Vagina (tissue), 2 donors: ENCODE data around the gene C20orf96. TPM values are rescaled to one million over a fixed set of nuclear protein-coding genes. Genes with fewer than 3 reads are reported as not detected.

Source experiments
- DNase-seq, 2 donors: peaks; one replicate each; pipeline ENCODE4 v3.0.0-alpha.2; 2017; ENCODE audit errors: extremely low spot score in 2 of 2
- H3K27ac ChIP-seq: fragments of 200-600 bp; sonication (generic); one replicate; pipeline ENCODE4 v1.5.1; 2019
- H3K27me3 ChIP-seq: fragments of 200-600 bp; sonication (generic); one replicate; pipeline ENCODE4 v1.5.1; 2019
- H3K36me3 ChIP-seq, 2 donors: fragments of 200-600 bp; sonication (generic); one replicate each; pipeline ENCODE4 v1.5.1; 2017 to 2019
- H3K4me1 ChIP-seq: fragments of 200-600 bp; sonication (generic); one replicate; pipeline ENCODE4 v1.5.1; 2019
- H3K4me3 ChIP-seq, 2 donors: fragments of 200-600 bp; sonication (generic); 1 replicate in 1 of 2; 2 replicates in 1 of 2; pipeline ENCODE4 v1.5.1; 2016 to 2019
- H3K9me3 ChIP-seq: fragments of 200-600 bp; sonication (generic); one replicate; pipeline ENCODE4 v1.5.1; 2019
- POLR2A ChIP-seq, 2 donors: fragments of 450-650 bp; IDR thresholded peaks; one replicate each; pipeline ENCODE4 v1.6.1; 2017; ENCODE audit warnings: antibody characterized with exemption in 2 of 2, mild to moderate bottlenecking in 2 of 2, moderate library complexity in 2 of 2
- POLR2AphosphoS5 ChIP-seq, 2 donors: sonication (generic); formaldehyde crosslinking; IDR thresholded peaks; one replicate each; pipeline ENCODE4 v1.9.0; 2017; ENCODE audit warnings: antibody characterized with exemption in 2 of 2, mild to moderate bottlenecking in 2 of 2, low read depth in 1 of 2; ENCODE audit not compliant: insufficient read depth in 1 of 2
- intact Hi-C: fragments of 100-400 bp; cut with DNase I; formaldehyde crosslinking; loops from one replicate; pipeline ENCODE4 v1.15.1; 2023
- total RNA-seq: library from RNA; depleted of rRNA; stranded (reverse); fragments of >200 nt; gene quantifications from one replicate; pipeline ENCODE4 v1.2.3, GENCODE V29; 2016
- TF ChIP-seq, protein P1 (sequence below), 3 experiments: fragments of 450-650 bp in 2 of 3; fragments of 200-600 bp in 1 of 3; sonication (generic) in 1 of 3; IDR thresholded peaks; one replicate each; pipeline ENCODE4 v1.5.1; 2017 to 2019; ENCODE audit warnings: antibody characterized with exemption in 3 of 3, mild to moderate bottlenecking in 2 of 3, moderate library complexity in 2 of 3

Gene C20orf96
- total RNA-seq, 1 donor from 2014 or later: 2.7 TPM

GRCh38 chr20:295804-296203, 5.3 kb upstream of the C20orf96 start:
- H3K27me3 ChIP-seq: no peaks in the 10 kb centered on the region
- H3K4me3 ChIP-seq: no peak overlapping the region
- no peak overlapping the region for H3K27ac ChIP-seq
- TF ChIP-seq, protein P1, sequence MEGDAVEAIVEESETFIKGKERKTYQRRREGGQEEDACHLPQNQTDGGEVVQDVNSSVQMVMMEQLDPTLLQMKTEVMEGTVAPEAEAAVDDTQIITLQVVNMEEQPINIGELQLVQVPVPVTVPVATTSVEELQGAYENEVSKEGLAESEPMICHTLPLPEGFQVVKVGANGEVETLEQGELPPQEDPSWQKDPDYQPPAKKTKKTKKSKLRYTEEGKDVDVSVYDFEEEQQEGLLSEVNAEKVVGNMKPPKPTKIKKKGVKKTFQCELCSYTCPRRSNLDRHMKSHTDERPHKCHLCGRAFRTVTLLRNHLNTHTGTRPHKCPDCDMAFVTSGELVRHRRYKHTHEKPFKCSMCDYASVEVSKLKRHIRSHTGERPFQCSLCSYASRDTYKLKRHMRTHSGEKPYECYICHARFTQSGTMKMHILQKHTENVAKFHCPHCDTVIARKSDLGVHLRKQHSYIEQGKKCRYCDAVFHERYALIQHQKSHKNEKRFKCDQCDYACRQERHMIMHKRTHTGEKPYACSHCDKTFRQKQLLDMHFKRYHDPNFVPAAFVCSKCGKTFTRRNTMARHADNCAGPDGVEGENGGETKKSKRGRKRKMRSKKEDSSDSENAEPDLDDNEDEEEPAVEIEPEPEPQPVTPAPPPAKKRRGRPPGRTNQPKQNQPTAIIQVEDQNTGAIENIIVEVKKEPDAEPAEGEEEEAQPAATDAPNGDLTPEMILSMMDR (IDR thresholded peaks at IDR 0.05): no peak
- no peak for TF ChIP-seq POLR2AphosphoS5 (IDR thresholded peaks at IDR 0.05; ENCODE audit: insufficient read depth in 1 of 2, low read depth in 1 of 2)
- no peak for TF ChIP-seq POLR2A (IDR thresholded peaks at IDR 0.05)
- DNase-seq: no peak
- intact Hi-C loops: no loop called here
- H3K36me3 ChIP-seq: no peaks in the 10 kb centered on the region
- peaks cover 38% of the 10 kb centered on the region for H3K4me1 ChIP-seq
- no peaks in the 10 kb centered on the region for H3K9me3 ChIP-seq

DNA sequence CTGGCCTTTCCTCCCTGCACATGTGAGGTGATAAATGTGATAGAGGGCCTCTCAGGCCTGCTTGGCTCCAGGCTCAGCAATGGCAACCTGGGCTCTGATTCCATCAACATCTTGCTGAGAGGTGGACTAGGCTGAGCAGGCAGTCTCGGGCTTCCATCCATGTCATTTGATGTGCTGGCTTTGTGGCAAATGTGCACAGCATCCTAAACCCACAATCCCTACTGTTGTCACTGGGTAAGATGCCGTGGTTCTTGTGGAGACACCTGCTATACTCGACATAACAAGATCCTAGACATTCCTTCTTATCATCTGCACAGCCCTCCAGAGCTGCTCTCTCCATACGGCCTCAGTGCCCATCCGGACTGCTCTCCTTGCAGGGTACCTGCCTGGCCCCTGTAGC, 4.1 kb upstream of the C20orf96 start:
- Histone ChIP-seq H3K27ac (no peak overlapping the region), H3K27me3 (no peaks in the 10 kb centered on the region), H3K36me3 (no peaks in the 10 kb centered on the region), H3K4me3 (no peak overlapping the region), H3K9me3 (no peaks in the 10 kb centered on the region), H3K4me1 (peaks cover 33% of the 10 kb centered on the region)
- TF ChIP-seq, protein P1 (IDR thresholded peaks at IDR 0.05): no peak
- TF ChIP-seq POLR2AphosphoS5 (IDR thresholded peaks at IDR 0.05; ENCODE audit: insufficient read depth in 1 of 2, low read depth in 1 of 2): no peak
- TF ChIP-seq POLR2A (IDR thresholded peaks at IDR 0.05): no peak
- intact Hi-C loops: no loop called here
- DNase-seq: no peak

- intact Hi-C loops: no loop called here
- peaks cover 18% of the 10 kb centered on the region for H3K4me1 ChIP-seq
- DNase-seq: no peak
- H3K36me3 ChIP-seq: no peaks in the 10 kb centered on the region
- peak overlapping the region; percentile 84 for H3K27ac ChIP-seq
- H3K27me3 ChIP-seq: no peaks in the 10 kb centered on the region
- peak overlapping the region; percentile 65 to 71 for H3K4me3 ChIP-seq
- no peaks in the 10 kb centered on the region for H3K9me3 ChIP-seq
- TF ChIP-seq, protein P1 (IDR thresholded peaks at IDR 0.05): no peak
- TF ChIP-seq POLR2A (IDR thresholded peaks at IDR 0.05) (no peak), POLR2AphosphoS5 (IDR thresholded peaks at IDR 0.05; ENCODE audit: insufficient read depth in 1 of 2, low read depth in 1 of 2) (no peak)
Measured at GRCh38 chr20:289693-290083, 862 bp downstream of the C20orf96 start.

DNA sequence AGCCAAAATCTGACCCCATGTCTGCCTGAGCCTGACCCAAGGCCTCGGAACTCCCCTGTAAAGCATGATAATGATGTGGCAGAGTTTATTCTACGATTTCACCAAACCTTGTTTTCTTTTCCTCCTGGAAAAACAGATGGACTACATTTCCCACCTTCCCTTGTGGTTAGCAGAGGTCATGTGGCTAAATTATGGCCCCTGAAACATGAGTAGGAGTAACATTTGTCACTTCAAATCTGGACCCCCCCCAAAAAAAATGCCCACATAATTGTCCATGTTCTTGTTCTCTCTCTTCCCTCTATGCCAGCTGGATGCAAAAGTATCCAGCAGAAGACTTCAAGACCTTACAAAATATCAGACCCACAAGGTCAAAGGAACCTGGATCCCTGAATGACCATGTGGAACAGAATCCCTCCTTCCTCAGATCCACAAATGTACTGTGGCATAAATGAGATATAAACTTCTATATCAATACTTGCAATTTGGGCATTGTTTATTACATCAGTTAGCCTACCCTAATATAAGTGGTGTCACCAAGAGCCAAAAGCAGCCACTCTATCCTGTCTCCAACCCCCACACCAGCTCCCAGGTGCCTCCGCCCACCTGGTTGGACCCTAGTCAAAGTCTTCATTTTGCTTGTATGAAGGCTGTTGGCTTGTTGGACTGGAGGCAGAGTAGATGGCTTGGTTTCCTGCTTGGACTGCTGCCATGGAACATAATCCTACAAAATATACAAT, 1.4 kb downstream of the C20orf96 start:
- Histone ChIP-seq H3K27me3 (no peaks in the 10 kb centered on the region), H3K36me3 (no peaks in the 10 kb centered on the region), H3K4me1 (peaks cover 18% of the 10 kb centered on the region), H3K4me3 (no peak overlapping the region), H3K27ac (no peak overlapping the region), H3K9me3 (no peaks in the 10 kb centered on the region)
- TF ChIP-seq, protein P1 (IDR thresholded peaks at IDR 0.05): no peak
- TF ChIP-seq POLR2A (IDR thresholded peaks at IDR 0.05) (no peak), POLR2AphosphoS5 (IDR thresholded peaks at IDR 0.05; ENCODE audit: insufficient read depth in 1 of 2, low read depth in 1 of 2) (no peak)
- intact Hi-C loops: no loop called here
- no peak for DNase-seq

DNA sequence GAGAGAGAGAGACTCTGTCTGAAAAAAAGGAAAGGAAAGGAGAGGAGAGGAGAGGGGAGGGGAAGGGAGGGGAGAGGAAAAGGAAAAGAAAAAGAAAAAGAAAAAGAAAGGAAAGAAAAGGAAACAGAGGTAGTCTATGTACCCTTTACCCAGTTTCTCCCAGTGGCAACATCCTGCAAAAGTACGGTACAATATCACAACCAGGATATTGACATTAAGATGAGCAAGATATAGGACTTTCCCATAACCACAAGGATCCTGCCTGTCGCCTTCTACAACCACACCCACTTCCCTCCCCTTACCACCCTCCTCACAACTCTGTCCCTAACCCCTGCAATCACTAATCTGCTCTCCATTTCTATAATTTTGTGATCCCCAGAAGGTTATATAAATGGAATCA, 4.0 kb downstream of the C20orf96 start:
- H3K4me3 ChIP-seq: no peak overlapping the region
- no peak for TF ChIP-seq POLR2AphosphoS5 (IDR thresholded peaks at IDR 0.05; ENCODE audit: insufficient read depth in 1 of 2, low read depth in 1 of 2)
- TF ChIP-seq POLR2A (IDR thresholded peaks at IDR 0.05): no peak
- TF ChIP-seq, protein P1 (IDR thresholded peaks at IDR 0.05): no peak
- intact Hi-C loops: no loop called here
- no peaks in the 10 kb centered on the region for H3K9me3 ChIP-seq
- no peaks in the 10 kb centered on the region for H3K36me3 ChIP-seq
- no peak overlapping the region for H3K27ac ChIP-seq
- DNase-seq: no peak
- no peaks in the 10 kb centered on the region for H3K27me3 ChIP-seq
- peaks cover 18% of the 10 kb centered on the region for H3K4me1 ChIP-seq
